Measurements from ENCODE around the gene MPZL2. TPM values are rescaled to one million over a fixed set of nuclear protein-coding genes. Genes with fewer than 3 reads are reported as not detected.

MPZL2 gene
- total RNA-seq, 4 donors from 2014 or later, result 59.5 to 86.5 (median 75.0) TPM

GRCh38 chr11:118226296-118226695 lies 37.8 kb downstream of the MPZL2 start:
- in situ Hi-C loops (cut with MboI; ENCODE audit: low pct_ligation_motif_present in 1 of 4, low pct_unique_long_range_greater_than_20kb in 1 of 4, low sequenced_read_pairs in 3 of 4), result no loop called here
- Histone ChIP-seq H3K27ac (peak overlapping the region in 3 of 4 donors; percentile 11 to 49 (median 38)), H3K4me3 (no peak overlapping the region), H3K36me3 (peaks cover 0 to 4% (median 0%) of the 10 kb centered on the region in 4 donors), H3K4me1 (peaks cover 0 to 8% (median 0%) of the 10 kb centered on the region in 4 donors), H3K27me3 (peaks cover 13% of the 10 kb centered on the region), H3K9me3 (no peaks in the 10 kb centered on the region)
- DNase-seq, result no peak
- TF ChIP-seq POLR2A (IDR thresholded peaks at IDR 0.05), result no peak
- TF ChIP-seq, protein P1, sequence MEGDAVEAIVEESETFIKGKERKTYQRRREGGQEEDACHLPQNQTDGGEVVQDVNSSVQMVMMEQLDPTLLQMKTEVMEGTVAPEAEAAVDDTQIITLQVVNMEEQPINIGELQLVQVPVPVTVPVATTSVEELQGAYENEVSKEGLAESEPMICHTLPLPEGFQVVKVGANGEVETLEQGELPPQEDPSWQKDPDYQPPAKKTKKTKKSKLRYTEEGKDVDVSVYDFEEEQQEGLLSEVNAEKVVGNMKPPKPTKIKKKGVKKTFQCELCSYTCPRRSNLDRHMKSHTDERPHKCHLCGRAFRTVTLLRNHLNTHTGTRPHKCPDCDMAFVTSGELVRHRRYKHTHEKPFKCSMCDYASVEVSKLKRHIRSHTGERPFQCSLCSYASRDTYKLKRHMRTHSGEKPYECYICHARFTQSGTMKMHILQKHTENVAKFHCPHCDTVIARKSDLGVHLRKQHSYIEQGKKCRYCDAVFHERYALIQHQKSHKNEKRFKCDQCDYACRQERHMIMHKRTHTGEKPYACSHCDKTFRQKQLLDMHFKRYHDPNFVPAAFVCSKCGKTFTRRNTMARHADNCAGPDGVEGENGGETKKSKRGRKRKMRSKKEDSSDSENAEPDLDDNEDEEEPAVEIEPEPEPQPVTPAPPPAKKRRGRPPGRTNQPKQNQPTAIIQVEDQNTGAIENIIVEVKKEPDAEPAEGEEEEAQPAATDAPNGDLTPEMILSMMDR (IDR thresholded peaks at IDR 0.05), result no peak
- TF ChIP-seq EP300 (IDR thresholded peaks at IDR 0.05; ENCODE audit: low read depth), result no peak
- no peak for TF ChIP-seq POLR2AphosphoS5 (IDR thresholded peaks at IDR 0.05)
- intact Hi-C loops (cut with DNase I; ENCODE audit: low total_unique reads), result no loop called here
- 62 to 65% methylated on average over 6 to 7 of the region's 7 CpGs for WGBS, 2 donors (ENCODE audit: low coverage in 1 of 2)

- Histone ChIP-seq H3K36me3 (peaks cover 0 to 4% (median 0%) of the 10 kb centered on the region in 4 donors), H3K27me3 (peaks cover 22% of the 10 kb centered on the region), H3K27ac (peak within 1 kb of the TSS; percentile 37 to 67 (median 52)), H3K4me3 (peak within 1 kb of the TSS in 1 of 4 donors; percentile 32), H3K9me3 (no peaks in the 10 kb centered on the region), H3K4me1 (peaks cover 0 to 8% (median 0%) of the 10 kb centered on the region in 4 donors)
- TF ChIP-seq POLR2A (IDR thresholded peaks at IDR 0.05) (peak; percentile 66), EP300 (IDR thresholded peaks at IDR 0.05; ENCODE audit: low read depth) (no peak), POLR2AphosphoS5 (IDR thresholded peaks at IDR 0.05) (peak in 2 of 3 donors; percentile 54 to 69)
- TF ChIP-seq, protein P1 (IDR thresholded peaks at IDR 0.05), result no peak
- in situ Hi-C loops (cut with MboI; ENCODE audit: low pct_ligation_motif_present in 1 of 4, low pct_unique_long_range_greater_than_20kb in 1 of 4, low sequenced_read_pairs in 3 of 4), result no loop called here
- intact Hi-C loops (cut with DNase I; ENCODE audit: low total_unique reads), result no loop called here
- 60 to 84% methylated on average over 4 to 6 of the region's 6 CpGs for WGBS, 2 donors (ENCODE audit: low coverage in 1 of 2)
- peak; percentile 60 for DNase-seq
Measured at GRCh38 chr11:118224511-118225188, 39.4 kb downstream of the MPZL2 start, which contains the start of gene JAML. Gene JAML (minus strand): TSS chr11:118225011. CDS start chr11:118214866, 10,145 bp downstream.

DNA sequence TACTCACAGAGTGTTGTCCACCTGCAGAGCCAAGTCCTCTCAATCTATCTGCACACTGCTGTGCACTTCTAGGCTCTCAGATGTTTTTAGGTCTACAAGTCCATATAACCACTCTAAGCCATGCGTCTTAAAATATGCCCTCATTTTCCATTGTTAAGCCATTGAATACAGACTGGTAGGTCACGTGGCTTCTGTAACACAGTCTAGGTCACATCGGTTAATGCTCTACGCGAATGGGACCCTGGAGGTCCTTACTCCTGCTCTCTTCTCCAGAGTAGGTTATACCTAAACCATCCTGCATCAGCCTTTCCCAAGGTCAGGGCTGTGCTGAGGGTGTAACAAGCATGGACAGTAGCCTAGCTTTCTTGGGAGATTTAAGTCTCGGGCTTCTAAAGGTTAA lies 40.1 kb downstream of the MPZL2 start:
- DNase-seq, result no peak
- Histone ChIP-seq H3K9me3 (no peaks in the 10 kb centered on the region), H3K4me1 (peaks cover 0 to 8% (median 0%) of the 10 kb centered on the region in 4 donors), H3K27me3 (peaks cover 25% of the 10 kb centered on the region), H3K36me3 (peaks cover 0 to 4% (median 0%) of the 10 kb centered on the region in 4 donors), H3K27ac (peak overlapping the region; percentile 37 to 67 (median 52)), H3K4me3 (peak overlapping the region in 1 of 4 donors; percentile 32)
- TF ChIP-seq POLR2A (IDR thresholded peaks at IDR 0.05), result no peak
- TF ChIP-seq EP300 (IDR thresholded peaks at IDR 0.05; ENCODE audit: low read depth), result no peak
- TF ChIP-seq, protein P1 (IDR thresholded peaks at IDR 0.05), result no peak
- TF ChIP-seq POLR2AphosphoS5 (IDR thresholded peaks at IDR 0.05), result peak in 1 of 3 donors; percentile 15
- 85 to 98% methylated on average over 5 to 6 of the region's 6 CpGs for WGBS, 2 donors (ENCODE audit: low coverage in 1 of 2)
- in situ Hi-C loops (cut with MboI; ENCODE audit: low pct_ligation_motif_present in 1 of 4, low pct_unique_long_range_greater_than_20kb in 1 of 4, low sequenced_read_pairs in 3 of 4), result no loop called here
- intact Hi-C loops (cut with DNase I; ENCODE audit: low total_unique reads), result no loop called here

GRCh38 chr11:118223570-118223969 lies 40.5 kb downstream of the MPZL2 start:
- no peak for DNase-seq
- peak overlapping the region in 1 of 4 donors; percentile 32 for H3K4me3 ChIP-seq
- WGBS, 2 donors (ENCODE audit: low coverage in 1 of 2), result 74 to 81% methylated on average over 2 of the region's 2 CpGs

More at GRCh38 chr11:118223570-118223969, 40.5 kb downstream of the MPZL2 start:
- Histone ChIP-seq H3K36me3 (peaks cover 0 to 4% (median 0%) of the 10 kb centered on the region in 4 donors), H3K4me1 (peaks cover 0 to 8% (median 0%) of the 10 kb centered on the region in 4 donors), H3K27me3 (peaks cover 25% of the 10 kb centered on the region), H3K27ac (peak overlapping the region; percentile 37 to 67 (median 52)), H3K9me3 (no peaks in the 10 kb centered on the region)
- TF ChIP-seq POLR2AphosphoS5 (IDR thresholded peaks at IDR 0.05), result no peak
- TF ChIP-seq EP300 (IDR thresholded peaks at IDR 0.05; ENCODE audit: low read depth), result no peak
- no peak for TF ChIP-seq POLR2A (IDR thresholded peaks at IDR 0.05)
- TF ChIP-seq, protein P1 (IDR thresholded peaks at IDR 0.05), result no peak
- intact Hi-C loops (cut with DNase I; ENCODE audit: low total_unique reads), result no loop called here
- in situ Hi-C loops (cut with MboI; ENCODE audit: low pct_ligation_motif_present in 1 of 4, low pct_unique_long_range_greater_than_20kb in 1 of 4, low sequenced_read_pairs in 3 of 4), result no loop called here

Data from transverse colon (tissue), 4 donors.